ENCODE data around the gene THOC1.

The THOC1 gene

DNA sequence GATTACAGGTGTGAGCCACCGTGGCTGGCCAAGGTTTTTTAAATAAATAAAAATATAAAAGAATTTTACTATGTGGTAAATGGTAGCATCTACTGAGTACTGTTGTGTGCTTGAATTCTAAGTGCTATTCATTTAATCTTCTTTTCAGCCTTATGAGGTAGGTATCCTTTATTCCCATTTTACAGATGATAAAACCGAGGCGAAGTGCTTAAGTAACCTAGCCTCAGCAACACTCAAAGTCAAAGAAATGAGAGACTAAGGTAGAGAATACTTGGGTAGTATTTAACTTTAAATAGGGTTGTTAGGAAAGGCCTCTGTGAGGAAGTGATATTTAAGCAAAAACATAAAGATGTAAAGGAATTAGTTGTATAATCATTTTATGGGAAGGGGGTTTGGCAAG is 5.7 kb upstream of the THOC1 start:
- DNase-seq, result no peak

GRCh38 chr18:272650-273049 is 4.8 kb upstream of the THOC1 start:
- DNase-seq, result no peak

DNA sequence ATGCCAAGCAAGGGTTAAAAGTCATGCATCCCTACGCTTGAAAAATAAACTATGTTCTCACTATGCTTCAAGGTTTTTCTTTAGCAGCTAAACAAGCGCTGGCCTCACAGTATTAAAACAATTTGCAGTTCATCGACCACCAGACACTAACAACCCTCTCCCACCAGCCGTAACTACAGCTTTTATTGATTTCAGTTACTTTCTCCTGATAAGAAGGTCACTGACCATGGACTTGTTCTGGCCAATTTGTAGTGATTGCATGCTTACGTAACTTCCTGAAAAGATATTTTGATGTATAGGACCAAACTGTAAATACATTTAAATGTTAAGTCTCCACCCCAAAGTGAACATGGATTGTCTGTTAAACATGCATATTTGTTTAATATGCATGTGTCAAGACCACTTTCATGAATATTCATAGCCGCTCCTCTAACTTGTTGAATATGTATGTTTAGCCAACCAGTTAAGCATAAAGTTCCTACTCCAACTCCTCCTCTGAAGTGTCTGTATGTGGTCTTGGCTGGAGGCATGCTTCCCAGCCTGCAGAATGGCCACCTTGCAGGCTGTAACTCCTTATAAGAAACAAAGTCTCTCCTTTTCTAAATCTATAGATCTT is 1.7 kb upstream of the THOC1 start:
- DNase-seq, result no peak

- no peak for DNase-seq
These were observed 513 bp downstream of the THOC1 start for GRCh38 chr18:267380-267687.

- DNase-seq, result no peak
These were observed 6.3 kb downstream of the THOC1 start for GRCh38 chr18:261398-262073.

- no peak for DNase-seq
These were observed 7.3 kb downstream of the THOC1 start for GRCh38 chr18:260547-260946.

DNA sequence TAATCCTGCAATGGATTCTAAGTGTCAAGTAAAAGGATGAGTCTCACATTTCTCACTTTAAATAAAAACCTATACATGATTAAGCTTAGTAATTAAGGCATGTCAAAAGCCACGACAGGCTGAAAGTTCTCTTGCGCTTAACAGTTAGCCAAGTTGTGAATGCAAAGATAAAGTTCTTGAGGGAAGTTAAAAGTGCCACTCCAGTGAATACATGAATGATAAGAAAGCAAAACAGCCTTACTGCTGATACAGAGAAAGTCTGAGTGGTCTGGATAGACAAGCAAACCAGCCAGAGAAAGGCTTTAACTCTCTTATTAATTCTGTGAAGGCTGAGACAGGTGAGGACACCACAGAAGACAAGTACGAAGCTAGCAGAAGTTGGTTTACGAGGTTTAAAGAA is 12.7 kb downstream of the THOC1 start:
- DNase-seq, result no peak

DNA sequence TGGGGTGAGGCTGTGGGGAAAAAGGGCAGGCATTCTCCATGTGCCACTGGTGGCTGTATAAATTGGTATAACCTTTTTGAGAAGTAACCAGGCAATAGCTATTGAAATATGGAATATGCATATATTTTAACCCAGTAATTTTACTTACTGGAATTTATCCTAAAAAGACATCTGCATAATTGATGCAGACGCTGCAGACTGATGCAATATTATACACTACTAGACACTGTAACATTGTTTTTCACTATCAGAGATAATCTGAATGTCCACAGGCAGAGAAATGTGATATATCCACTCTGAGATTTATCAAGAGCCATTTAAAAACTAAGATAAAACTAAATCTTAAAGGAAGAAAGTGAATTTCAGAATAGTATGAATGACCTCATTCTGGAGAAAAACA is 14.7 kb downstream of the THOC1 start:
- no peak for DNase-seq

- DNase-seq, result no peak
These were observed 16.3 kb downstream of the THOC1 start for GRCh38 chr18:251572-251971.

GRCh38 chr18:250685-251084 is 17.2 kb downstream of the THOC1 start:
- no peak for DNase-seq

DNA sequence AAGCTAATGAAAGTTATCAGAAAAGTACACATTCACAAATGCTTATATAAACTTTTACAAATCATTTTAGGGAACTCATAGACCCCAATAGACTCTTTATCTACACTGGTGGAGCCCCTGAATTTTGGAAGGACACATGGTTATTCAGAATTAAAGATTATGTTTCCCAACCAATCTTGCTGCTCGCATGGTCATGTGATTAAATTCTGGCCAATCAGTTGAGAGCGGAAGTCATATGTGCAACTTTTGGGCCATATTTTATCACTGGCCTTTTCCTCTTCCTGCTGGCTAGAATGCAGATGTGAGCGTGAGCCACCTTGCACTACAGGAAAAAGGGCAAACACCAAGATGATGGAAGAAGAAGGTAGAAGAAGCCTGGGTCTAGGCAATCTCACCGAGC is 19.8 kb downstream of the THOC1 start:
- DNase-seq, result no peak

DNA sequence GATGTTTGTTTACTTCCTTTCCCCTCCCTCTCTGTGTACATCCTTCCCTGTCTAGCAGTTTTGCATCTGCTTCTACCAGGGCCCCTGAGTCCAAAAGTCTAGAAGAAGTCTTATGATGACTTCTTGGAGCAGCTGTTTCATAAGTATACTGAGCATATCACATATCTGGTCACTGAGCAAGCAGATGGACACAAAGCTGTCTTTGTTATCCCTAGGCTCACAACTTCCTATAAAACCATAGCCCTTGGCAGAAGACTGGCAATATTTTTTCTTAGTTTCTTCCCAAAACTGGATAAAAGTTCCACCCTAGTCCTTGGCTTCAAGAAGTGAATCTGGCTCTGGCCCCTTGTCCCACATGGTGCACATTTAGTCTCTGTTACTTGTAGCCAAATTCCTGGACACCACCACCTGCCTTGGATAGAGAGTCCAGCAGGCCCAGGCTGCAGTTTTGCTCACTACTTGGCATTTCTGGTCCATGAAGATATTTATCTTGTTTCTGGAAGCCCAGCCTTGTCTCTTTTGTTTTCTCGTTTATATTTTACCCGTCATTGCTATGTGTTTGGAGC is 22.5 kb downstream of the THOC1 start:
- no peak for DNase-seq

GRCh38 chr18:240175-240574 is 27.7 kb downstream of the THOC1 start:
- no peak for DNase-seq

GRCh38 chr18:231563-231962 is 36.3 kb downstream of the THOC1 start:
- no peak for DNase-seq

GRCh38 chr18:228586-228985 is 39.3 kb downstream of the THOC1 start:
- DNase-seq, result no peak

GRCh38 chr18:227902-228301 is 39.9 kb downstream of the THOC1 start:
- no peak for DNase-seq

GRCh38 chr18:227374-227773 is 40.5 kb downstream of the THOC1 start:
- DNase-seq, result no peak

DNA sequence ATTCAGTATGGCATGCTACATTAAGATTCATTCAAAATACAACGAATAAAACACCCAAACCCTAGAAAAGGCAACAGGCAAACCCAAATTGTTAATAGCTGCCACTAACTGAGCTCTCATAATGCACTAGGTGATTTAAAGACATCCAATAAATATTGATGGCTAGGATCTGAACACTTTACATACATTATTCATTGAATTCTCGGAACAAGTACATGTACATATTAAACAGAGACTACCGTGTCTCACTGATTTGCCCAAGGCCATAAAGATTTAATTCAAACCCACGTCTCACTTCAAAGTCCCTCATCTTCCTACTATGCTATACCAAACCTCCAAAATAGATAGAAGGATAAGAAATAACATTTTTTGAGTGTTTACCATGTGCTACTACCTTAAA is 42.1 kb downstream of the THOC1 start:
- no peak for DNase-seq

DNA sequence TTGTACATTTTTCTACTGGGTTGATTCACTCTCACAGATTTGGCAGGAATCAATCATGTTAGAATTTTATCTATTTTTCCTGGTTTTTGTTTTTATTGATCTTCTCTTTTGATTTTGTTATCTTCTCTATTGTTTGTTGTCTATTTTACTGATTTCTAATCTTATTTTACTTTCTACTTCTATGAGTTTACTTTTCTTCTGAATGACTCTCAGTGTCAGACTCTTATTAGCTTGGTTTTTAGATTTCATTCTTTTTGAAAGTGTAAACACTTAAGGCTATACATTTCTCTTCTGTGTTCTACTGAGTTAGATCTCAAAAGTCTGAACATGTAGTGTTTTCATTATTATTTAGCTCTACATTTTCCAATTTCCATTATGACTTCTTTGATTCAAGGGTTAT is 47.1 kb downstream of the THOC1 start:
- DNase-seq, result no peak

DNA sequence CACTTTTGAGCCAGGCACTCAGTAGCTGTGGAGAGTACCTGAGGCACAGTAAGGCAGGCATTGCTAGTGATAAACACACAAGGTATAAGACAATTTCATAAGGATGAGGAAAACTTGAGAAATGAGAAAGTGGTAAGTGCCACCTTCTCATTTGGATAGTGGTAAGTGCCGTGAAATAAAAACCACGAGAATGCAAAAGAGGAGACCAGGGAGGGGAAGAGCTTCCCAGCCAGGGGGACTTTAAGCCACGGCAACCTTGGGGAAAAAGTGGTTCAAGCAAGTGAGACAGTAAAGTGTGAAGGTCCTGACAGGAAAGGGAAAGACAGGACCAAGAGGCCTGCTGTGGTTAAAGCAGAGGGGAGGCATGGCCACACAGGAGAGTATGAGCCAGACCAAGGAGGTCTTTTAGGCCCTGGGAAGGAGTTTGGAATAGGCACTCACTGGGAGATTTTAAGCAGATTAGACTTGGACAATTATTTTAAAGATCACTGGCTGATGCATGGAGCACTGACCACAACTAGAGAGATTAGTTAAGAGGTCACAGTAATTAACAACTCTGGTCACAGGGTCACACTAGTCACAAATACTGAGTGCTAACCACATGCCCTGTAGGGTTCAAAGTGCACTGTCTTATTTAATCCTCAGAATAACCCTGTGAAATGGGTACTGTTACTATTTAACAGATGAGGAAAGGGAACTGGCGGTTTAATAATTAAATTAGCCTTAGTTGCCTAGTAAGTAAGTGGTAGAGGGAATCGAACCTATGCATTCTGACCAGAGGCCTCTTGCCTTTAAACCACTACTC is 50.1 kb downstream of the THOC1 start:
- no peak for DNase-seq

GRCh38 chr18:215448-216010 is 52.3 kb downstream of the THOC1 start:
- DNase-seq, result no peak

- DNase-seq, result no peak
These were observed 53.9 kb downstream of the THOC1 start for GRCh38 chr18:213966-214365.

- DNase-seq, result no peak
These were observed 54.3 kb downstream of the THOC1 start for GRCh38 chr18:213505-213904.

DNA sequence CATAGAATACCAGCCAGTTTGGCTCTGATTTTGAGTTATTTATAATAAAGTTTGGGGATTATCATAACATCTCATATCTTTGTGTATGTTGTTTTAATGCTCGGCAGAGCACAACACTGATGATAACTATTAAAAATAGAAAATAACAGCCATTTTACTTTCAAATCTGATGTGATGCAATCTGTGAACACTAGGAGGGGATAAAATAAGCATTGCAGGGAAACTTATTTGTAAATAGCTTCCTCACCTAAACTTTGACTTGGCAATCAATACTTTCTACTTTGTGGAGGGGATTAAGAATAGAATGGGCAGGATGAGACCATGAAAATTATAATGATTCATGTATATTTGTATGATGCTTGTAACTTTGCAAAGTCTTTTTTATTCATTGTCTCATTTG is 55.1 kb downstream of the THOC1 start:
- no peak for DNase-seq
